ENCODE results near the gene STX8.

STX8 gene

DNA sequence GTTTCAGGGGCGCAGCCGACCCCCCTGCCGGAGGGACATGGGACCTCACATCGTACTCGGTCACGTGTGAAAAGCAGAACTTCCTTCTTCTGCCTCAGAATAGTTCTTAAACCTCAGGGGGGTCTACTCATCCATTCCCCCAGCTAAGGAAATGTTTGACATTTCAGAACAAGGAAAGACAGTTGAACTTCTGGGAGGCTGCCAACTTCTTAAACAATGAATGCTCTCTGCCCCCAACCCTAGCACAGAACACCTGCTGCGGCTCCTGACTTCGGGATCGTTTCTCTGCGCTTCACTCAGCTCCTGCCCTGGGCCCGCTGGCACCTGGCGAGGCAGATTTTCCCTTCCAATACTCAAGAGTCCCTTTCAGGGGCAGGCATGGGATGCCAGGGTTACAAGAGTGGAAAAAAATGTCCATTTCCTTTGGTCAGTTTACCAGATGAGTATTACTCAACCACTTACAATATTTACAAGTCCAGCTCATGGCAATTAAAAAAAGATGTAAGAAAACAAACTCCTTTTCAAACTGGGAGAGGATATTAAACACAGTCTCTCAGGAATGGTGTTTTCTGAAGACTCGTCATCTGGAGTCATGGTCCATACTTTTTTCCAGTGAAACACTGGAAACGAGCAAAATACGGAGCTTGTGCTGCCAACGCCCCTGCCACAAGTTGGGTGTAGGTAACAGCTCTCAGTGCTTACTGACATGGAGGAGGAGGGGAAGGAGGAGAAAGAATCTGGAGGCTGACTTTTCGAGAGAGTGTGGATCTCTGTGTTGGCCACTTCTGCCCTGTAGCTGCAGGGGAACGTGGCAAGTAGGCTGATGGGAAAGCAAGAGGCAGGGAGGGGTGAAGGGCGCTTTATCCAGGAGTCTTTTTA, 318.6 kb downstream of the STX8 start:
- peak in 2 of 3 experiments; percentile 4 to 10 for DNase-seq

DNA sequence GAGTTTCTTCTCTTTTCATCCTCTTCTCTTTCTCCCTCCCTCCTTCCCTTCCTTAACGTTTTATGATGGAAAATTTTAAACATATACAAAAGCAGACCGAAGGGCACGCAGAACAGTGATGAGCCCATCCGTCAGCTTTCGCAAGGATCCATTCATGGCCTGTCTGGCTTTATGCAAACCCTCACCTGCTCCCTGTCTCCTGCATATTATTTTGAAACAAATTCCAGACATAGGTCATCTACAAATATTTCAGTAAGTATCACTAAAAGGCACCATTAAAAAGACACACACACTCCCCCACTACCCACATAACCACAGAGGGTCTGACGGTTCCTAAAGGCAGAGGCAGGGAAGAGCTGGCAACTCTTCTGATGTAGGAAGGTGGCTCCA, 319.3 kb downstream of the STX8 start:
- no peak for DNase-seq

DNA sequence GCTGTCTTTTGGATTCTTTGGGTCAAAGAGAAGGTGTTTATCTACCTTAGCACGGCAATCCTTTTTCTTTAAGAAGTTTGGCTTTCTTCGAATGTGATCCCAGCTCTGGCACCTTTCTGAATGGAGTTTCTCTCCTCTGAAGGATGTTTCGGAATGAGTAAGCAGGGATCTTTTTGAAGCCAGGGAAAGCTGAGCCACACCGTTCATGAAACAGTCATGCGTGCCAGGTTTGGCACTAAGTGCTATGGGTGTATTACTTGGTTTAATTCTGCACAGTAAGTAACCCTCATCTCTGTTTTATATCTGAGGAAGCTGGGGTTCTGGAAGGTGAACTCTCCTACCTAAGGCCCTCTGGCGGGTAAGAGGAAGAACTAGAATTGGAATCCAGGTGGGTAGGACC, 319.8 kb downstream of the STX8 start:
- DNase-seq = no peak

DNA sequence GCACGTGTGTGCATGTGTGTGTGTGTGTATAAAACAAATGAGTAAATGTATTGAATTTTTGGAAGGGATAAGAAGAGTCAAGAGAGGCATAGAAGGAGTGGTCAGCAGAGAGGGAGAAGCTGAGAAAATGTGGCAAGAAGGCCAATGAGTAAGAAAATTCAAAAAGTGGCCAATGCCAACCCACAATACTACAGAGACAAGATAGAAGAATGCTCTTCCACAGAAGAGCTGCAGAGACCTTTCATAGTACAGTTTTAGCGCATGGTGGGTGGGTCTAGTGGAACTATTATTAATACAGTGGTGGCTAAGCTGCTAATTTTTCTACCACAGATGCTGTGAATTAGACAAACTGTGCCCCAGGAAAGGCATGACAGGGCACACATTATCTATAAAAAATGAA, 320.8 kb downstream of the STX8 start:
- no peak for DNase-seq

DNA sequence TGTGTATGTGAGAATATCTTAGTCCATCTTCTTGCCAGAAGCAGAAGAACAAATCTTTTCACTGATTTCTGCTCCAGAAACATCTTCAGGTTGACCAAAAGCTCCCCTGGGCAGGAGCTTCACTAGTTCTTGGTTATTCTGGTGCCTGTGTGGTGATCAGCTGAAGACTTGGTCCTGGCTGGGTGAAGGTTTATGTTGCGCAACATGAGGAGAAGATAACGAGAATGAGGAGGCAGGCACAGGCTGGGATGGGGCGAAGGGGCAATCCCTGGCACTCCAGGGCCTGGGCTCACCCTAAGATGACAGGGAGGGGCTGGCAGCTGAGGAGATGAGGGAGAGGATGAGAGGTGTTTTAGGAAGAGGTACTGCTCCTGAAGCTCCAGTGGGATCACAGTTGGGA, 322.3 kb downstream of the STX8 start:
- DNase-seq = no peak

DNA sequence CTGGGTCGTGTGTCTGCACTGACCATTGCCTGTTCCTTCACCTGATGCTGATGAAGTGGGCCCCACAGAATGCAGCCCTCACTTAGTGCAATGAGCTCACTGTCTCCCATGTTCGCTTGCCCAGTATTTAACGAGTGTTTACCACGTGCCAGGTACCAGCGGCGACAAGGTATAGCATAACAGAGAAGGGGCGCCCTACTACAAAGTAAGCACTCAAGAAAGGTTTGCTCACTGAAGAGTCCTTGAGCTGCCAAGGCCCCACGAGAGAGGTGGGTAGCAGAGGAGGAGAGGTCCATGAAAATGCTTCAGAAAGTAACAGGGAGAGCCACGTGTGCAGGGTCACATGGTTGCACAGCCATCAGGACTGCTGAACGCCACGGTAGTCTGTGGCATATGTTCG, 324.3 kb downstream of the STX8 start:
- peak in 2 of 3 experiments; percentile 1 to 32 for DNase-seq

DNA sequence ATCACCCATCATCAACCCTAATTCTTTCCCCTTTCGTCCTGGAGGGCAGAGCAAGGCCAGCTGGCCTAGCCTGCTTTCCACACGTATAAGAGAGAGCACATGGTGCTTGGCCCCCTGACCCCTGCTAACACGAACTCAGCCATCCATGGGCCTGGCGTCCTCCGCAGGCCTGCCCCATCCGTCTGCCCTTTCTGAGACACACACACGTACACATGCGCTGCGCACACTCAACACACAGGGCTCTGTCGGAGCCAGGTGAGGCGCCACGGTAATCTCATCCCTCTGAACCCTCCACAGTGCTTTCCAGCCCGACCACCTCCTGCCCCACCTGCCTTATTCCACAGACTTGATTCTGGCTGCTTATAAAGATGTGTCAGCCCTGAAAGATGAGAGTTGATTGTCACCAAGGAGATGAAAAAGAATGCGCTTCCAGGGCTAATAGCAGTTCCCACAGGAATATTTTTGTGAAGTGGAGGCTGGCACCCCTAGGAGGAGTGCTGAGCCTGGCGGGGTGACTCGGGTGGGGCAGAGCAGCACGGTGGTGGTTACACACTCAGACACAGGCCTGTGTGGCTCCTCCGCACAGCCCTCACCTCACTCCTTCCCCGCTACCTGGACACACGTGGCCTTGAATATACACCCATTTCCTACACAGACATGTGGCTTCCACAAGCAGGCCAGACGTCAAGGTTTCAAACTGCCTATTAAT, 326.2 kb downstream of the STX8 start:
- peak in 1 of 3 experiments; percentile 1 for DNase-seq

DNA sequence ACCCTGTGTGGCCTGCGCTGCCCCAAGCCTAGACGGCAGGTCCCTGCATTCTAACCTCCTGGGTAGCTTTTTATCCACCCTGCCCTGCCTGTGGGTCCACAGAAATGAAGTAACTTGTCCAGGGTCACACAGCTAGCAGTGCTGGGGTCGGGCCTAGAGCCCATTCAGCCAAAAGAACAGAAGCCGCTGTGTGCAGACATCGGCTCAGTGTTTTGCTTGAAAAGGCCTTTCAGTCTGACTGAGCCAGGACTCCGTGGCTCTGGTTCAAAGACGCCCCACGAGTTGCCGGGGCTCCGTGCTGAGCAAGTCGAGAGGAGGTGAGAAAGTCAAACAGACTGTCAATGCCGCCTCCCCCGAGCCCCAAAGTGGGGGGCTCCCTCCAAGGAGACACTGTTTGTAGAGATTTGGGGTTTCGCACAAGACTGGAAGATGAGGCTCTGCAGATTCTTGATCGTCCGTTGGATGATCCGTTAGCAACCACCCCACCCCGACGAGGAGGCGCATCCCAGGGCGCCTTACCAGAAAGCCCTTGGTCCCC, 328.1 kb downstream of the STX8 start:
- no peak for DNase-seq

DNA sequence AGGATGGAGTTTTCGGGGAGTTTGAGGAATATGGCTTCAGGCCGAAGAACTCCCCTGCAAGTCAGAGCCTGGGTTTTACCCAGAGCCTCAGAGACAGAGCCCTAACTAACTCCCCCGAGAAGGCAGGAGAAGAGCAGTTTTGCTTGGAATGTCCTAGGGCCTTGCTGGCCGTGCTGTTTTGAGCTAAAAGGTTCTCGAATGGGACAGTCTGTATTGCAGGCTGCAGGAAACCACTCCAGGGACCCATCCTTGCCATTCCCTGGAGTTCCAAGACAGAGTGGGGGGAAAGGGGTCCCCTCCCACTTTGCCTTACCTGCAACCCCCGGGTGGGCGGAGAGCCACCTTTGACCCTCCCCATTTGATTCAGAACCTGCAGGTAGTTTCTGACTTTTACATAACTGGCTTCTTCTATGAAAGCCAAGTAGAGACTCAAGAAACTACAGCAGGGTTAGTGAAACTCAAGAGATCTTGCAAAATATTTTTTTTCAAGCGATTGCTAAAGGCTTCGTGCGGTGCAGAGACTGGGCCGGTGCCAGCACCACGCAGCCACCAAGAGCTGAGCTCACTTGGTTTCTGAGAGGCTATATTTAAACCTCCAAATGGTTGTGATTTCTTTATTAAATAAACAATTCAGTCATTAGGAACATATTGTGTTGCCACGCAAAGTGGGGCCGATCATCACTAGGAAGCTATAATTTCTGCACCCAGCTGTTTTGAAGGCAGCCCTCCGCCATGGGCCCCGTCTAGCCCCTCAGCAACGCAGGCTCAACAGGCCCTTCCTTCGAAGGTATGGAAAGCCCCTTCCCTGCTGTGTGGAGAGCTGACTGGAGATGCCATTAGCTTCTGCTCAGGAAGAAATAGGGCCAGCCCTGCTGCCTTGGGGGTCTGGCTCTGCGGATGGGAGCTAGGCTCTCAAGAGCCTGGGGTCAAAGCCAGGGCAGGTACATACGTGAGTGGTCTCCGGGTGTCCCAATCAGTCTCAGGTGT, 331.3 kb downstream of the STX8 start:
- DNase-seq = peak in 1 of 3 experiments; percentile 26

DNA sequence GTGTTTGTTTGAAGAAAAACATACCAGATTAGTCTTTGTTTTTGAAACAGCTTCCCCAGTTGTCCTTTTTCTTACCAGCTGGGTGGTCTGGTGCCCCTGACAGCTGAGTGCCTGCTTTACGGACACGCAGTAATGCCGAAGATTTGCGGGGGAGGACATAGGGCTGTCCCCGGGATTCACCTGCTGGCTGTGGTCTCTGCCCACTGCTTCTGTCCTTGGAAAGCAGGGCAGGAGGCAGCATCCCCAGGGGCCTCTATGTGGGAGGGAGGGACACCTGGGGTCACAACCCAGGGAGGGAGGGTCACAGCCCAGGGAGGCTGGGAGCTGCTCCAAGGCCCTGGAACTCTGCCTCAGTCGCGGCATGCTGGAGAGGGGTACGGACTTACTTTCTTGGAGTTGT, 332.6 kb downstream of the STX8 start:
- no peak for DNase-seq

DNA sequence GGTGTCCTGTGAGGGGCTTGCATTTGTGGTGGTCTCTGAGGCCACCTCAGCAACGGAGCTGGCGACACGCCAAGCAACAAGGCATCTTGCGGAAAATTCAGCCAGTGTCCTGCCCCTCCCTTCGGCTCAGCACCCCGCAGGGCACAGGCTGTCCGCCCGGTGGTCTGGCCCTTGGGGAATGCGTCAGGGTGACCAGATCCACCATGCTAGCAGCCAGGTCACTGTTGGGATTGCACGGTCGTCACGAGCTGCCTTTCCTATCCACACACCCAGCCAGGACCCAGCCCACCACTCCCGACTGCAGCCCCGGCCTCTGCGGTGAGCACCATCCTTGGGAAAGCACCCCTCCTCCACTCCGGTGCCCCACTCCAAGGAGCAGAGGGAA, 333.1 kb downstream of the STX8 start:
- no peak for DNase-seq

DNA sequence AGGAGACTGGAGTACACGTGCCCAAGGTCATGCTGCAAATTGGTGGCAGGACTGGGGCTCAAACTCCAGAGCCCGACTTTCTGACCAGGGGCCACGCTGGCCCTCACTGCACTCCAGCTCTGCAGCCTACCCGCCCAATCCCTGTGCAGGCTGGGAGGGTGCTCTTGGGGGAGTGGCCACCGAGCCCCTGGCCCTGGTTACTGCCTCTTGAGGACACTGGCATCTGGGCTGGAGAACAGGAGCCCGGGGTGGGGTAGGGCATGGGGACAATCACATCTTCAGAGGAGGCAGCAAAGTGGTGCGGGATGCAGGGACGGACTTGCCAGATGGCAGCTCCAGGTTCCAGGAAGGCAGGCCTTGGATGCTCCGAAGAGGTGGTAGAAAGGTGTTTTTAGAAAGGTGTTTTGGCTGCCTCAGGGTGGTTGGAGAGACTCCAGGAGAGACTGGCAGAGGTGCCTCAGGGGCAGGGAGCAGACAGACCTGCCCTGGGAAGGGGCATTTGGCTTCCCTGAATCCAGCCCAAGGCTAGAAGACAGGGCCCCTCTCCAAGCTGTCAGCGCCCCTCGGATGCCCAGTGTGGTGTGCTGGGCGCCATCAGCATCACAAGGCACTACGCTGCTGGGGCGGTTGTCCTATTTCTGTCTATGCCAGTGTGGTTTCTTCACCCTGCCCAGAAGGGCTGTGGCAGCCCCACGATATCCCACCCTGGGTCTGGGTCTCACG, 333.7 kb downstream of the STX8 start:
- DNase-seq = no peak

DNA sequence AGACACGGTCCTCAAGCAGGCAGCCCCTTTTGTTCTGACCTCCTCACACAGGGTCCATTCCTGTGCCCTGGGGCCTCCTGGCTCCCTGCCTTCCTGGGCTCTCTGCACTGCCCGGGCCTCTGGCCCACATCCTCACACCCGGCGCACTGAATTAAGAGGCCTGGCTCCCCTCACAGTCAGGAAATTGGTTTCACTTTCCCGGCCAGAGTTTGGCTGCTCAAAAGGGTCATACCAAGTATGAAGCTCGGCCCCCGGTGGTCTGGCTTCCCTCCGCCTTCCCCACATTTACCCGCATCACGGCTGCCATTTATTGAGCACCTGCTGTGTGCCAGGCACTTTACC, 334.3 kb downstream of the STX8 start:
- DNase-seq = no peak

DNA sequence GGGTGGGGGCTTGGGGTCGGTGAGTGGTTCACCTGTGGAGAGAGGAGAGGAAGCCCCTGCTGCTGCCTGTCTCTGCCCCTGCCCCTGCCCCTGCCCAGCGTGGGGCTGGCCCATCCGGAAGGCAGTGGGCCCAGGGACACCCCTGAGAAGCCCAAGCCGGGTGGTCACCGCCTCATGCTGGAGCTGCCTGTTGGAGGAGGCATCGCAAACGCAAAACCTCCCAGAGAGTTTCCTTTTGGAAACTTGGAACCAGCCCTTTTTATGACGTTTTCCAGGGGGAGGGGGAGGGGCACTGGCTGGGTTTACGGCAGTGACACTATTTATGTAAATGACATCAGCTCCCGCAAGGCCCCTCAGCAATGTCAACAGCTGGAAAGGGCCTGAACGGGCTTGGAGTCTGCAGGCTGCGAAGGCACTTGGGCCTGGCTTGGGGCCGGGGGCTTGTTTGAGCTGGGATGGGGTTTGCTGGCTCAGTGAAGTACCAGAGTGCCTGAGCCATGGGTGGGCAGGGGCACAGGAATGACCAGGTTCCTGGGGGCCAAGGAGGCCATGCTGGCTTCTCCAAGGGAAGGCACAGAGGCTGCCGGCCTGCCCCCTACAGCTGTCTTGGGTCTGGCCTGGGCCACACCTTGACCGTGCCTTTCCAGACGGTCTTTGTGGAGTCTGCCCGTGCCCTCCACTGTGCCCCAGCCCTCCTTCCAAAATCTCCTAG, 334.8 kb downstream of the STX8 start:
- DNase-seq = peak in 2 of 3 experiments; percentile 31 to 55

DNA sequence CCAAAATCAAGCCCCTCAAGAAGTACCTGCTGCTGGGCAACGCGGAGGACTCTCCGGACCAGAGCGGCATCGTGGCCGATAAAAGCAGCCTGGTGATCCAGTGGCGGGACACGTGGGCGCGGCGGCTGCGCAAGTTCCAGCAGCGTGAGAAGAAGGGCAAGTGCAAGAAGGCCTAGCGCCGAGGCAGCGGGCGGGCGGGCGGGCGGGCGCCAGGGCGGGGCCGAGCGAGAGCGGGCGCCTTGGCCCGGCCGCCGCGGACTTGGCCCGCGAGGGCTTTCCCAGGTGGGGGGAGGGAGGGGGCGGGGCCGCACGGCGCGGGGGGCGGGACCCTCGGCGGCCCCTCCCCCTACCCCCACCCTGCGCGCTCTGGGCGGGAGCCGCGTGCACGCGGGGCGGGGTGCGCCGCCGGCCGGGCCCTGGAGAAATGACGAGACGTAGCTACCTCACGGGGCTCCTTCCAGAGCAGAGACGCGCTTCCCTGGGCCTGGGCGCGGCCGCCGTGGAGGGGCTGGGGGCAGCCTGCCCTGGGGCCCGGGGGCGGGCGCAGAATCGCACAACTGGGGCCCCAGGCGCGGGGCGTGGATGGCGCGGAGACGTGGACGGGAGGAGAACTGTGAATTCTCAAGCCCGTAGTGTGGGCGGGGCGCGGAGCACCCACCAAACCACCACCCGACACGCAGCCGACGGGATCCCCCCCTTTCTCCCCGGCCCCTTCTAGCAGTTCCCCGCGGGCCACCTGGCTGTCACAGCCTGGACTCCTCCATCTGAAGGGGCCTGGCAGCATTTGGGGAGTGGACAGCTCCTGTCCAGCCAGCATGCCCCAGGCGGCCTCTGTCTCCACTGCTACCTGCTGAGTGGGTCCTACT, 335.6 kb downstream of the STX8 start:
- DNase-seq = peak; percentile 43 to 56 (median 45)

DNA sequence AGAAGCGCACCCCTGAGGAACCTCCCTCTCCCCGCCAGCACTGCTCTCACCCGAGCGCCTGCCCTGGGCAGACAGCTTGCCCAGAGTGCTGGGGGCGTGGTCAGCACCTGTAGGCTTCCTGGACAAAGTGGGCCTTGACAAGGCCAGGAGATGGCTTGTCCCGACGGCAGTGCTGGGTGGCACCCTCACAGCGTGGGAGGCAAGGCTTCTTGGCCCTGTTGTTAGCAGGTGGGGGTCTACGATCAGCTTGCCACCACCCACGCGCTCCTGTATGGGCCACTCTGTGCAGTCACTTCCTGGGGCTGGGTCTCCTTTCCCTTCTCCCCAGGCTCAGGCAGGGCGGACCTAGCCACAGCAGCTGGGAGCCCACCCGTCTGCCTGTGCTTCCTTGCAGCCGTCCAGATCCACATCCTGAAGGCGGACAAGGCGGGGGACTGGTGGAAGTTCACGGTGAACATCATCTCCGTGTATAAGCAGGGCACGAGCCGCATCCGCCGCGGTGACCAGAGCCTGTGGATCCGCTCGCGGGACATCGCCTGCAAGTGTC, 336.3 kb downstream of the STX8 start:
- no peak for DNase-seq

DNA sequence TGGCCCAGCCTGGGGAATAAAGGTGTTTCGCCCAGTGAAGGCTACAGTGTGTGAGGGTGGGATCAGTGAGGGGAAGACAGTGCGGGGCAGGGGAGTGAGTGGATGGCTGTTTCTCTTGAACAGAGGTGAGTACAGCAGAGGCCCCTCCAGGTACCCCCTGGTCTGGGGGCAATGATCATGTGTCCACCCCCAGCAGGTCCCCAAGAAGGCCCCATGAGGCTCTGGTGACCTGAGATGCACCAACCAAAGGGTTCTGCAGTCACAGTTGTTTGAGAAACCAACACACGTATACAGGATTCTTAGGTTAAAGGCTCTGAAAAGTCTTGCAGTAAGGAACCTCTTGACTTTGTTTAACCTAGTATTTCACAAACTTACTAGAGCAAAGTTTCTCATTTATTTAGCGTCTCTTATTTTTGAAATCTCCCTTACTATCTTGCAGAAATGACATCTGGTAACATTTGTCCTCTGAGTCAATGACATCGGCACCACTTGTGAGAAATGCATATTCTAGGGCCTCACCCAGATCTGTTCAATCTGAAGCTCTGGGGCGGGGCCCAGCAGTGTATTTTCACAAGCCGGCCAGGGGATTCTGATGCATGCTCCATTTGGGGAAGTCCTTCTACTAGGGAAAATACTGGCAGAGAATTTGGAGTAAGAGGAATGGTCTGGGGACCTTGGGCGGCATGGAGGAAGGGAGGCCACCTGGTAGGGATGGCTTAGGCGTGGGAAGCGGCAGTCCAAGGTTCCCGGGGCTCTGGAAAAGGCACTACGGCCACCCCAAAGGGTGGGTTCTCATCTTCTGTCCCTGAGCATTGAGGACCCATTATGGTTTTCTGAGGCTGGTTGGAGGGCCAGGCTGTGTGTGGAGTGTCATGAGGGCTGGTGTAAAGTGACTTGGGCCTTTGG, 337.0 kb downstream of the STX8 start:
- peak in 1 of 3 experiments; percentile 4 for DNase-seq

DNA sequence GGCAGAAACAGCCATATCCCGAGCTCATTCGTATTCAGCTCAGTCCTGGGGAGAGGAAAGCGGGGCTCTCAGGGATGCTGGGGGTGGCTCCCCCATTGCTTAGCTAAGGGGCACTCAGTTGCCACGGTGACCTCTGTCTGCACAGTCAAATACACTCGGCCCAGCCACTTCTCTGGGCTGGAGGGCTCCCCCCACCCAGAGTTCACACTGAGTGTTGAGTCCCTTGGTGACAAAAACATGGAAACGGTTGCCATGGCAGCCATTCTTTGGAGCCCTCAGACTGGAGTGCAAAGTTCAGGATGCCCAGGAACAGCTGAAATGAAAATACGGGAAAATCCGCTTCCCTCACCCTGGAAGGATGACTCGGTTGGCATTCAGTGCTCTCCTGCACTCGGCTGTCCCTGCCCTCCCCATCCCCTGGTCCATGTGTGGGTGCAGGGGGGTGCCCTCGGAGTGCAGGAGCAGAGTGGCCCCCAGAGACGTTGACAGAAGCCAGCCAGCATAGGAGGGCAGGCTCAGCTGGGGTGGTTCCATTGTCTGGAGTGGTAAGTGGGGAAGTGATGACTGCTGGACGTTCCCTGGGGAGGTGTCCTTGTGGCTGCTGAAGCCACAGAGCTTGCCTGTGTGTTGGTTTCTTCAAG, 337.8 kb downstream of the STX8 start:
- peak in 2 of 3 experiments; percentile 67 to 88 for DNase-seq

DNA sequence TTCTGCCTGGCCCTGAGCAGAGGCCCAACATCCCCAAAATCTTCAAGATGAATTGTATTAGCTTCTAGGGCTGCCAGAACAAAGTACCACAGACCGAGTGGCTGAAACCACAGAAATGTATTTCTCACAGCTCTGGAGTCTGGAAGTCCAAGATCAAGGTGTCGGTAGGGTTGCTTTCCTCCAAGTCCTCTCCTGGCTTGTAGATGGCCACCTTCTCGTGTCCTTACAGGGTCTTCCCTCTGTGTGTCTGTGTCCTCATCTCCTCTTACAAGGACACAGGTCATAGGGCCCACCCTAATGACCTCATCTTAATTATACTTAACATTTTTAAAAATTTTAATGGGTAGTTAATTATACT, 338.6 kb downstream of the STX8 start:
- no peak for DNase-seq

Data from NCI-H1417 (cell line).